ENCODE measurements around the gene TMEM213. TPM values are rescaled to one million over a fixed set of nuclear protein-coding genes. Genes with fewer than 3 reads are reported as not detected.

TMEM213 gene
- total RNA-seq, 1 donor from 2014 or later = not detected

DNA sequence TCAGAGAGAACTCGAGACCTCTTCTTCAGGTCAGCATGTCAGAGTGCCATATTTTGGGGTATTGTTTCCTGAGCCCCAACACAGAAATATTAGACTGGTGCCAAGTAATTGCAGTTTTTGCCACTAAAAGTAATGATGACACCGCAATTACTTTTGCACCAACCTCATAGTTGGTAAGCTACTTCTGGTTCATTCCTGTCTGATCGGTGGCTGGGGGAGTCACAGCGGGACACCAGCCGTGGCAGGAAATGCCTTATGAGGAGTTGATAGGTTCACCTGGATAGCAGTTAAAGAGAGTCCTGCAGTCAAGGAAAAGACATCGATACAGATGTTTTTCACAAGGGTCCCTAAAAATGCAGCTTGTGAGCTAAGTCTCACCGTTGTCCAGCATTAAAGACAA is 24.1 kb downstream of the TMEM213 start:
- TF ChIP-seq, protein P1, sequence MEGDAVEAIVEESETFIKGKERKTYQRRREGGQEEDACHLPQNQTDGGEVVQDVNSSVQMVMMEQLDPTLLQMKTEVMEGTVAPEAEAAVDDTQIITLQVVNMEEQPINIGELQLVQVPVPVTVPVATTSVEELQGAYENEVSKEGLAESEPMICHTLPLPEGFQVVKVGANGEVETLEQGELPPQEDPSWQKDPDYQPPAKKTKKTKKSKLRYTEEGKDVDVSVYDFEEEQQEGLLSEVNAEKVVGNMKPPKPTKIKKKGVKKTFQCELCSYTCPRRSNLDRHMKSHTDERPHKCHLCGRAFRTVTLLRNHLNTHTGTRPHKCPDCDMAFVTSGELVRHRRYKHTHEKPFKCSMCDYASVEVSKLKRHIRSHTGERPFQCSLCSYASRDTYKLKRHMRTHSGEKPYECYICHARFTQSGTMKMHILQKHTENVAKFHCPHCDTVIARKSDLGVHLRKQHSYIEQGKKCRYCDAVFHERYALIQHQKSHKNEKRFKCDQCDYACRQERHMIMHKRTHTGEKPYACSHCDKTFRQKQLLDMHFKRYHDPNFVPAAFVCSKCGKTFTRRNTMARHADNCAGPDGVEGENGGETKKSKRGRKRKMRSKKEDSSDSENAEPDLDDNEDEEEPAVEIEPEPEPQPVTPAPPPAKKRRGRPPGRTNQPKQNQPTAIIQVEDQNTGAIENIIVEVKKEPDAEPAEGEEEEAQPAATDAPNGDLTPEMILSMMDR (IDR thresholded peaks at IDR 0.05) = no peak
- H3K36me3 Mint-ChIP-seq (ENCODE audit: unreplicated experiment) = no peaks in the 10 kb centered on the region
- no peak overlapping the region for H3K4me3 Mint-ChIP-seq (ENCODE audit: unreplicated experiment)
- H3K4me1 Mint-ChIP-seq (ENCODE audit: unreplicated experiment) = no peaks in the 10 kb centered on the region
- no peak overlapping the region for H3K27ac Mint-ChIP-seq (ENCODE audit: unreplicated experiment)
- peaks cover 4% of the 10 kb centered on the region for H3K9me3 Mint-ChIP-seq (ENCODE audit: unreplicated experiment)
- DNase-seq (ENCODE audit: extremely low spot score, unreplicated experiment) = no peak
- H3K27me3 Mint-ChIP-seq (ENCODE audit: unreplicated experiment) = no peaks in the 10 kb centered on the region

DNA sequence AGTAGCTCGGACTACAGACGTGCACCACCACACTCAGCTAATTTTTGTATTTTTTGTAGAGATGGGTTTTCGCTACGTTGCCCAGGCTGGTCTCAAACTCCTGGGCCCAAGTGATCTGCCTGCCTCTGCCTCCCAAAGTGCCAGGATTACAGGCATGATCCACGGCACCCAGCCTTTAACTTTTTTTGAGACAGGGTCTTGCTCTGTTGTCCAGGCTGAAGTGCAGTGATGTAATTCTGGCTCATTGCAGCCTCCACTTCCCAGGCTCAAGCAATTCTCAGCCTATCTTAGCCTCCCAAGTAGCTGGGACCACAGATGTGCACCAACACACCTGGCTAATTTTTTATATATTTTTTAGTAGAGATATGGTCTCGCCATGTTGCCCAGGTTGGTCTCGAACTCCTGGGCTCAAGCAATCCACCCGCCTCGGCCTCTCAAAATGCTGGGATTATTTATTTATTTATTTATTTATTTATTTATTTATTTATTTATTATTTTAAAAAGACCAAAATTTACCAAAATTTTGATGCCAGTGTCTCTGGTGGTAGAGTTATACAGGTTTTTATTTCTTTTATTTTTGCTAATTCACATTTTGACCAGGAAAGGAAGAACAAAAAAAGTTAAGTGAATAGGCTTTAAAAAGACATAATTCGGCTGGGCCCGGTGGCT is 25.2 kb downstream of the TMEM213 start:
- no peaks in the 10 kb centered on the region for H3K36me3 Mint-ChIP-seq (ENCODE audit: unreplicated experiment)
- no peak overlapping the region for H3K27ac Mint-ChIP-seq (ENCODE audit: unreplicated experiment)
- peaks cover 4% of the 10 kb centered on the region for H3K9me3 Mint-ChIP-seq (ENCODE audit: unreplicated experiment)
- H3K4me3 Mint-ChIP-seq (ENCODE audit: unreplicated experiment) = no peak overlapping the region
- no peak for DNase-seq (ENCODE audit: extremely low spot score, unreplicated experiment)
- TF ChIP-seq, protein P1 (IDR thresholded peaks at IDR 0.05) = no peak
- H3K4me1 Mint-ChIP-seq (ENCODE audit: unreplicated experiment) = no peaks in the 10 kb centered on the region
- no peaks in the 10 kb centered on the region for H3K27me3 Mint-ChIP-seq (ENCODE audit: unreplicated experiment)

DNA sequence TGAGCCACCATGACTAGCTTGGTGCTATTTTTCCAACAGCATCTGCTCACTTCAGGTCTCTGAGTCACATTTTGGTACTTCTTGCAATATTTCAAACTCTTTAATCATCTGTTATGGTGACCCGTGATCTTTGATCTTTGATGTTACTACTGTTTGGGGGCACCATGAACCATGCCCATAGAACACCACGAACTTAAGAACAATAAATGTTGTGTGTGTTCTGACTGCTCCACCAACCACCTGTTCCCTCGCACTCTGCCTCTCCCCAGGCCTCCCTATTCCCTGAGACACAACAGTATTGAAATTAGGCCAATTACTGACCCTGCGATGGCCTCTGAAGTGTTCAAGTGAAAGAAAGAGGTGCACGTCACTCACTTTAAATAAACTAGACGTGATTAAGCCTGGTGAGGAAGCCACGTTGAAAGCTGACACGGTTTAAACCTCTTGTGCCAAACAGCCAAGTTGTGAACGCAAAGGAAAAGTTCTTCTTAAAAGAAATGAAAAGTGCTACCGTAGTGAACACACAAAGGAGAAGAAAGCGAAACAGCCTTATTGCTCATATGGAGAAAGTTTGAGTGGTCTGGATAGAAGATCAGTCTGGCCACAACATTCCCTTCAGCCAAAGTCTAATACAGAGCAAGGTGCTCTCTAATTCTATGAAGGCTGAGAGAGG is 27.4 kb downstream of the TMEM213 start:
- TF ChIP-seq, protein P1 (IDR thresholded peaks at IDR 0.05) = no peak
- no peaks in the 10 kb centered on the region for H3K27me3 Mint-ChIP-seq (ENCODE audit: unreplicated experiment)
- no peak for DNase-seq (ENCODE audit: extremely low spot score, unreplicated experiment)
- peaks cover 4% of the 10 kb centered on the region for H3K9me3 Mint-ChIP-seq (ENCODE audit: unreplicated experiment)
- no peaks in the 10 kb centered on the region for H3K36me3 Mint-ChIP-seq (ENCODE audit: unreplicated experiment)
- no peak overlapping the region for H3K27ac Mint-ChIP-seq (ENCODE audit: unreplicated experiment)
- no peak overlapping the region for H3K4me3 Mint-ChIP-seq (ENCODE audit: unreplicated experiment)
- H3K4me1 Mint-ChIP-seq (ENCODE audit: unreplicated experiment) = no peaks in the 10 kb centered on the region

GRCh38 chr7:138828302-138828701 is 30.5 kb downstream of the TMEM213 start:
- Mint-ChIP-seq H3K4me3 (ENCODE audit: unreplicated experiment) (no peak overlapping the region), H3K27ac (ENCODE audit: unreplicated experiment) (no peak overlapping the region), H3K36me3 (ENCODE audit: unreplicated experiment) (no peaks in the 10 kb centered on the region), H3K27me3 (ENCODE audit: unreplicated experiment) (no peaks in the 10 kb centered on the region), H3K4me1 (ENCODE audit: unreplicated experiment) (no peaks in the 10 kb centered on the region), H3K9me3 (ENCODE audit: unreplicated experiment) (peaks cover 4% of the 10 kb centered on the region)
- no peak for DNase-seq (ENCODE audit: extremely low spot score, unreplicated experiment)
- TF ChIP-seq, protein P1 (IDR thresholded peaks at IDR 0.05) = no peak

GRCh38 chr7:138829335-138829734 is 31.5 kb downstream of the TMEM213 start:
- no peaks in the 10 kb centered on the region for H3K27me3 Mint-ChIP-seq (ENCODE audit: unreplicated experiment)
- no peak overlapping the region for H3K4me3 Mint-ChIP-seq (ENCODE audit: unreplicated experiment)
- no peaks in the 10 kb centered on the region for H3K4me1 Mint-ChIP-seq (ENCODE audit: unreplicated experiment)
- H3K27ac Mint-ChIP-seq (ENCODE audit: unreplicated experiment) = no peak overlapping the region
- DNase-seq (ENCODE audit: extremely low spot score, unreplicated experiment) = no peak
- H3K36me3 Mint-ChIP-seq (ENCODE audit: unreplicated experiment) = peaks cover under 1% of the 10 kb centered on the region
- TF ChIP-seq, protein P1 (IDR thresholded peaks at IDR 0.05) = no peak
- peaks cover 4% of the 10 kb centered on the region for H3K9me3 Mint-ChIP-seq (ENCODE audit: unreplicated experiment)
